SK-N-MC (cell line): ENCODE results near the gene KIAA0930.
"Not testable (repeated sequence)": the region's sequence is repeated elsewhere in the genome, so short reads cannot be mapped to it uniquely, and the experiment has no call there.

Experiments
- DNase-seq: peaks from one replicate; pipeline ENCODE4 v3.0.0-alpha.2; 2011; ENCODE audit warnings: low read depth, low spot score
- H3K27ac ChIP-seq: fragments of 200-600 bp; sonication (generic); 2 replicates; pipeline ENCODE4 v1.5.1; 2016; ENCODE audit warnings: mixed run types
- H3K36me3 ChIP-seq: fragments of 200-600 bp; sonication (generic); 2 replicates; pipeline ENCODE4 v1.6.1; 2017; ENCODE audit warnings: antibody characterized with exemption, low read length, mixed read lengths; ENCODE audit not compliant: insufficient read depth
- H3K4me3 ChIP-seq: fragments of 200-600 bp; sonication (generic); 2 replicates; pipeline ENCODE4 v1.5.1; 2016
- H3K9ac ChIP-seq: fragments of 200-600 bp; sonication (generic); 2 replicates; pipeline ENCODE4 v1.8.0; 2017; ENCODE audit warnings: mixed run types, mixed read lengths; ENCODE audit not compliant: insufficient read length
- H3K9me3 ChIP-seq: fragments of 200-600 bp; sonication (generic); 2 replicates; pipeline ENCODE4 v1.6.1; 2017; ENCODE audit warnings: low read depth, mild to moderate bottlenecking, antibody characterized with exemption, low read length, moderate library complexity, mixed read lengths
- EZH2 ChIP-seq: fragments of 200-600 bp; sonication (generic); IDR thresholded peaks from one replicate; pipeline ENCODE4 v1.6.1; 2017; ENCODE audit warnings: antibody characterized with exemption
- FOXP2 ChIP-seq: optimal IDR thresholded peaks from 2 replicates; pipeline ENCODE3; 2011; ENCODE audit warnings: mild to moderate bottlenecking, moderate library complexity; ENCODE audit not compliant: insufficient read depth; ENCODE audit errors: extremely low read length, control extremely low read depth
- POLR2AphosphoS5 ChIP-seq: IDR thresholded peaks from 2 replicates; pipeline ENCODE4 v1.6.1; 2012; ENCODE audit warnings: mild to moderate bottlenecking, low read depth, low read length, borderline replicate concordance

KIAA0930 gene

DNA sequence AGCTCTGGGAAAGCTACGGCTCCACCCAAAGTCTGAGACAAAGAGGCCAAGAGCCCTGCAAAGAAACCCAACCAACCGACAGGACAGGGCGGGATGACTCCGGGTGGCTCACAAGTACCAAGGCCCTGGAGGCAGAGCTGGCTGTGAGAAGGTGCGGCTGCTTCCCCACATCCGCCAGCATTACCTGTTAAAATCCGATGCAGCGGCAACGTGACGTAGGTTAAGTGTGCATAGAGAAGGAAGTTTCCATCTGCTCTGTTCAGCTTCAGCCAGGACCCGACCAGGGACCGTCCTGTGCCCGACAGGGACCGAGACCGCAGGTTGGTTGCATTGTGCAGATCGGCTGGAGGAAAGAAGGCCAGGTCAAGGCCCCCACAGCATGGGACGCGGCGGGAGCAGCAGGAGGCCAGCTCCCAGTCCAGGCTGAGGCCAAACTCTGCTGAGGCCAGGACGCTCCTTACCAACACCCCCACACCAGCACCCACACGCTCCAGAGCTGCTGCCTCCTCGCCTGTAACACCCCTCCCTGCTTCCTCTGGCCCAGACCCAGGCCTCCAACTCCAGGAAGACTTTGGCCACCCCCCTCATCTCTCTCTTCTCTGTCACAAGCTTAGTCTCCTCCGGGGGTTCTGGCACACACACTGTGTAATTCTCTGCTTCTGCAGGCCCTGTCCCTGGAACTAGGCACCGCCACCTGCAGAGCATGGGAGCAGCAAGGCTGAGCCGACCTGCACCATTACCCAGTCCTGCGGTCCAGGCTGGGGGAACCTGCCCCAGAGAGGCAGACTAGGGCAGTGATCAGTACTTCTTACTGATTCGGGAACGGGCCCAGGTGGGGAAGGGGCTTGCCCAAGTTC lies 42.9 kb downstream of the KIAA0930 start:
- TF ChIP-seq FOXP2 (no peak), EZH2 (no peak), POLR2AphosphoS5 (no peak)
- Histone ChIP-seq H3K9me3 (no peaks in the 10 kb centered on the region), H3K27ac (no peak overlapping the region), H3K4me3 (no peak overlapping the region), H3K9ac (no peak overlapping the region), H3K36me3 (peaks cover 3% of the 10 kb centered on the region; the same call in 1 of the 2 replicates)
- no peak for DNase-seq

- Histone ChIP-seq H3K27ac (no peak overlapping the region), H3K36me3 (peaks cover 3% of the 10 kb centered on the region; the same call in 1 of the 2 replicates), H3K4me3 (no peak overlapping the region), H3K9me3 (no peaks in the 10 kb centered on the region), H3K9ac (no peak overlapping the region)
- TF ChIP-seq FOXP2 (no peak), POLR2AphosphoS5 (no peak), EZH2 (no peak)
- no peak for DNase-seq
Observed at GRCh38 chr22:45196926-45197605, 43.6 kb downstream of the KIAA0930 start.

DNA sequence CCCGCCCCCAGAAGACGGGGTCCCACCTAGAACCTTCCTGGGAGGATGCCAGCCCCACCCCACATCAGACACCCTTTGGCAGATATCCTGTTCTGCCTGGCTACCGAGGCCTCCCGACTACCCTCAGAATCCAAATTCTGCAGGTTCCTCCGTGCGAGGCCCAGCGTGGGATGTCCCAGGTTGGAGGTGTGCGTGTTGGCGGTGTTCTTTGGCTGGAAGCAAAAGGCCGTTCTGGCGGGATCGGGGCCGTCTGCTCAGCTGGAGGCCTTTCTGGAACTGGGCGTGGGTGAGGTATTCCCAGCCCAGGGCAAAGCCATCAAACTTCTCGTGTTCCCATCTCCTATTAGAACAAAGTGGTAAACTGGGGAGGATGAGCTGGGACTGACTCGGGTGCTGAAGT lies 44.4 kb downstream of the KIAA0930 start:
- H3K36me3 ChIP-seq, result peaks cover 3% of the 10 kb centered on the region; the same call in 1 of the 2 replicates
- H3K9me3 ChIP-seq, result no peaks in the 10 kb centered on the region
- DNase-seq, result no peak
- H3K27ac ChIP-seq, result no peak overlapping the region
- H3K4me3 ChIP-seq, result no peak overlapping the region
- H3K9ac ChIP-seq, result no peak overlapping the region
- TF ChIP-seq POLR2AphosphoS5 (no peak), EZH2 (no peak), FOXP2 (no peak)

DNA sequence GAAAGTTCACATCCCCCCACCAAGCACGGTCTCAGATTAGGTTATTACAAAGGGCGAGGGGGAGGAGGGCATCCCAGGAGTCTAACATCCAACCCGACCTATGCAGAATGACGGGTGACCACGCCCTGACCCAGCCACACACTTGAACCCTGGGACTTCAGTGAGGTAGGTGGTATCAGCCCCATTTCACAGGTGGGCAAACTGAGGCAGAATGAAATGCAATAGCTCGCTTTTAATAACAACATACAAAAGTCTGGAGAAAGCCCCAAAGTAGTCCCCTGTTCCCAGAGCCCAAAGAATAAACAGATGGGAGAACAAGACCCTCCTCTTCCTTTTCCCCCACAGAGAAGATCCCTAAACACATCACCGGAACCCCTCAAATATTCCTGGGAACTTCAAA lies 45.1 kb downstream of the KIAA0930 start:
- TF ChIP-seq FOXP2 (no peak), EZH2 (no peak), POLR2AphosphoS5 (no peak)
- peaks cover 3% of the 10 kb centered on the region; the same call in 1 of the 2 replicates for H3K36me3 ChIP-seq
- no peak overlapping the region for H3K9ac ChIP-seq
- no peak for DNase-seq
- no peak overlapping the region for H3K4me3 ChIP-seq
- no peak overlapping the region for H3K27ac ChIP-seq
- H3K9me3 ChIP-seq, result no peaks in the 10 kb centered on the region

DNA sequence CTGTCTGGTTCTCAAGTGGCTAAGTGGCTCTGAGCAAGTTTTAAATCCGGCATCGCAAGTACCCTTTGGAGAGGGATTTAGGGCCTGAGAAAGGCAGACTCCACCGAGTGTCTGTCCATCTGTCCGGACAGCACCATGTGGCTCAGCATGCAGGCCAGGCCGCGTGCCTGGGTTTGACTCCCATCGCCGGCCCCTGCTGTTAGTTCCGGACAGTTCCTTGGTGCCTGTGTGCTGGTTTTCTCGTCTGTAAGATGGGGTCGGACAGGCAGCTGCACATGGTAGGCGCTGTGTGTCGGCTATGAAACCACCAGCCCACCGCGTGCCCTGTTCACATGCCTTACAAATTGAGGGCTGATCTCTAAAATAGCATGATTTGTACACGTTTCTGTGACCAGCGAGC lies 46.0 kb downstream of the KIAA0930 start:
- Histone ChIP-seq H3K9me3 (no peaks in the 10 kb centered on the region), H3K4me3 (no peak overlapping the region), H3K36me3 (peaks cover 2% of the 10 kb centered on the region; the same call in 1 of the 2 replicates), H3K27ac (no peak overlapping the region), H3K9ac (no peak overlapping the region)
- no peak for DNase-seq
- no peak for TF ChIP-seq EZH2
- TF ChIP-seq FOXP2, result no peak
- no peak for TF ChIP-seq POLR2AphosphoS5

- H3K9ac ChIP-seq, result no peak overlapping the region
- H3K9me3 ChIP-seq, result no peaks in the 10 kb centered on the region
- no peak overlapping the region for H3K4me3 ChIP-seq
- H3K36me3 ChIP-seq, result peaks cover 7% of the 10 kb centered on the region
- no peak overlapping the region for H3K27ac ChIP-seq
- no peak for DNase-seq
- TF ChIP-seq FOXP2 (no peak), EZH2 (no peak), POLR2AphosphoS5 (no peak)
Observed at GRCh38 chr22:45192701-45193187, 48.0 kb downstream of the KIAA0930 start.

GRCh38 chr22:45191746-45192145 lies 48.9 kb downstream of the KIAA0930 start:
- not testable (repeated sequence) for H3K9ac ChIP-seq, H3K4me3 ChIP-seq, H3K36me3 ChIP-seq, DNase-seq, H3K9me3 ChIP-seq, H3K27ac ChIP-seq

DNA sequence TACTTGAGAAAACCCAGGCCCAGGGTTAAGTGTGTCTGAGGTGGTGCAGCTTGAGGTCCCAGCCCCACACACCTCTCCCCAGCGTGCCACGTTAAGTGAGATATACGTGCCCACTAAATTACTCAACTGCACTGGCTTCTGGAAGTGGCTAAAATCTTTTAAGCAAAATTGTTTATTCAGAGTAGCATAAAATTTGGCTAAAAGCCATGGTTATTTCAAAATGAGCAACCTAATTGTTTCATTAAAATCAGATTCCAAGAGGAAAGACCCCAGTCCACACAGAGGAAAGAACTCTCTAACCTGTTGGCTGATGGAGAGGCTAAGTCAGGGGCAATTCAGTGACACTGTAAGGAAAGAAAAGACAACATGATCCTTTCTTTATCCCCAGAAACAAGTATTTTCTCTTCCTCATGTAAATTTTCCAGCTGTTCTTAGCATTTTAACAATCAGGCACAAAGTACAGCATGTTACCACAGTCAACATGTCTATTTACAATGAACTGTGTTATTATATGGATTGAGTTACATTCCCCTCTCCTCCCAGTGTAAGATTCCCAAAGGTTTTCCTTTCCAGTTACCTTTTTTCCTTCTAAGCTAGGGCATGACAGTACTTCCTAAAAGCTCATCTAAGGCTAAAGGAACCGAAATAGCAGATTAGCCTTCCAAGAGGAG lies 50.4 kb downstream of the KIAA0930 start:
- no peak overlapping the region for H3K4me3 ChIP-seq
- H3K36me3 ChIP-seq, result peaks cover 17% of the 10 kb centered on the region
- H3K9me3 ChIP-seq, result no peaks in the 10 kb centered on the region
- no peak overlapping the region for H3K9ac ChIP-seq
- TF ChIP-seq POLR2AphosphoS5 (no peak), FOXP2 (no peak), EZH2 (no peak)
- no peak for DNase-seq
- no peak overlapping the region for H3K27ac ChIP-seq
